GM12875 (cell line): ENCODE data around the gene ASB13.

Experiments
- H3K4me3 ChIP-seq: one replicate; pipeline ENCODE4 v1.5.1; 2011; ENCODE audit warnings: low read depth, low read length, control low read depth
- TF ChIP-seq, protein P1 (sequence below): IDR thresholded peaks from 2 replicates; pipeline ENCODE4 v1.5.1; 2011; ENCODE audit warnings: low read depth, mild to moderate bottlenecking, control low read depth, inconsistent platforms, low read length, moderate library complexity, borderline replicate concordance; ENCODE audit not compliant: insufficient read depth

The ASB13 gene

DNA sequence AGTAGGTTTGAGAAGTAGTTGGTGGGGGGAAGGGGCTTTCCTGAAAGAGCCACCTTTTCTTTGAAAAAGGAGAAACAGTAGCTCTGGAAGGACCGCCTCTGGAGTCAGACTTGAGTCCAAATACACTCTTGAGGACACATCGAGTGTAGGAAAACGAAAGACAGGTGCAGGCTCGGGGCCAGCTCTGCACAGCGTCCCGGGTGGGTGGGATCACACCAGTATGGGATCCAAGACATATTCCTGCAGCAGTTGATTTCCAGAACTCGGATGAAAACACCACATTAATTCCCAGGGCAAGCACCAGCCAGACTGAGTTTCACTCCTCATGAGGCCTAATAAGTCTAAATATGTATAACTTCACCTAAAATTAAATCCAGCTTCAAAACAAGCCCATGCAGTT lies 61.4 kb downstream of the ASB13 start:
- H3K4me3 ChIP-seq, result no peak overlapping the region

DNA sequence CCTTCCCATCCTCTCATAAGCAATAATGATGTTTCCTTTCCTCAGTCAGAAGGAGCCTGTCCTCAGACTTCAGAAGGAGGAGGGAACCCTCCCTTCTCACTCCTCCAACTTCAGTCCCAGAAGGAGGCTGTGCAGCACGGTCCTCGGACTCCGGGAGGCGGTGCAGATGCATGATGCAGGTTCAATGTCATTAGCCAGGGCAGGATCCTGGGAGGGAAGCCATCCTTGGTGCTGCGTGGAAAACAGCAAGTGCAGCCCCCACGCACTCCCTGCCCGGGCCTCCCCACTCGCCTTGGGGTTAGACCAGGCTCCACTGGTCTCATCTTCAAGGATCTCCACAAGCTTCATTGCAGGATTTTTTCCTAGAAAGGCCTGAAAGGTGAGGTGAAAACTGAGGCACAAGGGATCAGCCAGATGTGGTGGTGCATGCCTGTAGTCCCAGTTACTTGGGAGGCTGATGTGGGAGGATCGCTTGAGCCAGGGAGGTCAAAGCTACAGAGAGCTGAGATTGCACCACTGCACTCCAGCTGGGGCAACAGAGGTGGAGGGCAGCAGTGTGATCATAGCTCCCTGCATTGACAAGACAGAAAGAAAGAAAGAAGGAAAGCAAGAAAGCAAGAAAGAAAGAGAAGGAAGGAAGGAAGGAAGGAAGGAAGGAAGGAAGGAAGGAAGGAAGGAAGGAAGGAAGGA lies 62.0 kb downstream of the ASB13 start:
- TF ChIP-seq, protein P1, sequence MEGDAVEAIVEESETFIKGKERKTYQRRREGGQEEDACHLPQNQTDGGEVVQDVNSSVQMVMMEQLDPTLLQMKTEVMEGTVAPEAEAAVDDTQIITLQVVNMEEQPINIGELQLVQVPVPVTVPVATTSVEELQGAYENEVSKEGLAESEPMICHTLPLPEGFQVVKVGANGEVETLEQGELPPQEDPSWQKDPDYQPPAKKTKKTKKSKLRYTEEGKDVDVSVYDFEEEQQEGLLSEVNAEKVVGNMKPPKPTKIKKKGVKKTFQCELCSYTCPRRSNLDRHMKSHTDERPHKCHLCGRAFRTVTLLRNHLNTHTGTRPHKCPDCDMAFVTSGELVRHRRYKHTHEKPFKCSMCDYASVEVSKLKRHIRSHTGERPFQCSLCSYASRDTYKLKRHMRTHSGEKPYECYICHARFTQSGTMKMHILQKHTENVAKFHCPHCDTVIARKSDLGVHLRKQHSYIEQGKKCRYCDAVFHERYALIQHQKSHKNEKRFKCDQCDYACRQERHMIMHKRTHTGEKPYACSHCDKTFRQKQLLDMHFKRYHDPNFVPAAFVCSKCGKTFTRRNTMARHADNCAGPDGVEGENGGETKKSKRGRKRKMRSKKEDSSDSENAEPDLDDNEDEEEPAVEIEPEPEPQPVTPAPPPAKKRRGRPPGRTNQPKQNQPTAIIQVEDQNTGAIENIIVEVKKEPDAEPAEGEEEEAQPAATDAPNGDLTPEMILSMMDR, result no peak
- no peak overlapping the region for H3K4me3 ChIP-seq

More for the DNA sequence above, 61.4 kb downstream of the ASB13 start:
- TF ChIP-seq, protein P1, result no peak

DNA sequence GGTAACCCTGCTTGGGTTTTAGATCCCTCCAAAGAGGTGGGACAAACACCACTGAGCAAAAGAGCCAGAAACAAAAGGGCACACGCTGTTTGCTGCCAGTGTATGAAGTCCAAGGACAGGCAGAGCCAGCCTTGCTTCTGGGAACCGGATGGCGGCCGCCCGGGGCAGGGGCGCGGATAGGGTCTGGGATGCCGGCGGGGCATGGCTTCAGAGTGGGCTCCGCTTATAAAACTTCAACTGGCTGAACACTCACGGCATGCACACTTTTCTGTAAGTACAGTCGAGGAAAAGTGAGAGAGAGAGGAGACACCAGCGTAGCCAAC lies 62.6 kb downstream of the ASB13 start:
- no peak overlapping the region for H3K4me3 ChIP-seq
- TF ChIP-seq, protein P1, result no peak

DNA sequence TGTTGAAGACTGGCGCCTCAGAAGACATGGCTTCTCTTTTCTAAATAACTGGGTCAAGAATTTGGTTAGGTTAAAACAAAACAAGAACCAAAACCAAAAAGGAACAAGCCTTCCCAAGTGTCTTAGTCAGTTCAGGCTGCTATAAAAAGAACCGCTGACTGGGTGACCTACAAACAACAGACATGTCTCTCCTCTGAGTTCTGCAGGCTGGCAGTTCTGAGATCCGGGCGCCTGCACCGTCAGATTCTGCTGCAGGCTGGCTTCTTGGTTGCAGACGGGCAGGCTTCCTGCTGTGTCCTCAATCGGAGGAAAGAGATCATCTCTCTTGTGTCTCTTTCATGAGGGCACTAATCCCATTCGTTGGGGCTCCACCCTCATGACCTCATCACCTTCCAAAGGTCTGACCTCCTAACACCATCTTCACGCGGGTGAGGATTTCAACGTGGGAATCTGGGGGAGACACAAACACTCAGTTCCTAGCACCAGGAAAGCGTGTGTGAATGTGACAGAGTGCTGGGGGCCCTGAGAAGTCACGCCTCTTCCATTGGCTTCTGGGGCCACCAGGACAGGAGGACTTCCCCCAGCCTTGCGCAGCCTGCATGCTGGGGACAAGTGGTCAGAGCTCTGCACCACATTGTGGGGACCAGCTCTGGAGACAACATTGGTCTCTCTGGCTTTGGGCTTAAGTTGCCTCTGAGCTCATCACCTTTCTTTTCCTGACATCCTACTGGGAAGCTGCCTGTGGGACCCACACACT lies 63.1 kb downstream of the ASB13 start:
- TF ChIP-seq, protein P1, result no peak
- H3K4me3 ChIP-seq, result no peak overlapping the region

DNA sequence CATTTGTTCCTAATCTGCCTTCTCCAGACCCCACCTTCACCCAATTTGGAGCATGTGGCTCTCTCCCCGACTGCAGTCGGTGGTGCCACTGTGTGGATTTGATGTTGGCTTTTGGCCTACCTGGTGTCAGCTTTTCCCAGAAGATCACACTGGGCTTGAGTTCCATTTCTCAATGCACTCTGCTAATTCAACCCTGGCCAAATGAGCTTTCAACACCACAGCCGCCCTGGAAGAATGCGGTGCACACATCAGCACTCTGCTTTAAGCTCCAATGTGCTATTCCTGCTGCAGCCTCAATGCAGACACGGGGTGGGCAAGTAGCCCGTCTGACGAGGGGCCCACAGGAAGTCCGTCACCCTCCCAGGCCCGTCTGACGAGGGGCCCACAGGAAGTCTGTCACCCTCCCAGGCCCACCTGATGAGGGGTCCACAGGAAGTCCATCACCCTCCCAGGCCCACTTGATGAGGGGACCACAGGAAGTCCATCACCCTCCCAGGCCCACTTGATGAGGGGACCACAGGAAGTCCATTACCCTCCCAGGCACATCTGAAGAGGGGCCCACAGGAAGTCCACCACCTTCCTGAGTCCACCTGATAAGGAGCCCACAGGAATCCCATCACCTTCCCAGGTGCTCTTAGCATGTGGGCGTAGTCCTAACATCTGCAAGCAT lies 64.4 kb downstream of the ASB13 start:
- TF ChIP-seq, protein P1, result no peak
- no peak overlapping the region for H3K4me3 ChIP-seq

DNA sequence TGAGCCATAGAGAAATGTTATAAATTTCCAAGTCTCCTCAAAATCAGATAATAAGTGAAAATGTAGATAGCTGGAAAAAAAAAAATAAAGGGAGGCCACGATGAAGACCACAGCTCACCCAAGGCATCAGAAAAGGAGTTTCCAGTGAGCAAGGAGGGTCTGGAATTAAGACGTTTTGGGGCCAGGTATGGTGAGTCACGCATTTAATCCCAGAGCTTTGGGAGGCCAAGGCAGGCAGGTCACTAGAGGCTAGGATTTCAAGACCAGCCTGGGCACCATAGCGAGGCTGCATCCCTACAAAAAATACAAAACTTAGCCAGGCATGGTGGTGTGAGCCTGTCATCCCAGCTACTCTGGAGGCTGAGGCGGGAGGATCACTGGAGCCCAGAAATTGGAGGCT lies 65.5 kb downstream of the ASB13 start:
- H3K4me3 ChIP-seq, result no peak overlapping the region
- TF ChIP-seq, protein P1, result no peak
